Fibroblast of mammary gland (primary cell): ENCODE measurements around the gene DEFB131B.

Source experiments
- DNase-seq: peaks from one replicate; pipeline ENCODE4 v3.0.0-alpha.2; 2010; ENCODE audit warnings: low read depth
- H3K4me3 ChIP-seq: 2 replicates; pipeline ENCODE4 v1.5.1; 2011; ENCODE audit warnings: low read depth, mild to moderate bottlenecking, low read length, moderate library complexity; ENCODE audit not compliant: control insufficient read depth
- TF ChIP-seq, protein P1 (sequence below): conservative IDR thresholded peaks from 2 replicates; pipeline ENCODE4 v1.5.1; 2011; ENCODE audit warnings: low read depth, low read length, inconsistent platforms; ENCODE audit not compliant: control insufficient read depth, insufficient read depth

The DEFB131B gene

GRCh38 chr11:71917646-71918140, 39.4 kb downstream of the DEFB131B start:
- no peak overlapping the region for H3K4me3 ChIP-seq
- DNase-seq, result no peak

GRCh38 chr11:71927820-71928736, 49.8 kb downstream of the DEFB131B start, which contains the start of gene XNDC1N:
XNDC1N (minus strand) TSS chr11:71928594; CDS start chr11:71923353, 5,241 bp downstream.
- DNase-seq, result peak; percentile 85
- peak within 1 kb of the TSS; percentile 100 for H3K4me3 ChIP-seq
- TF ChIP-seq, protein P1, sequence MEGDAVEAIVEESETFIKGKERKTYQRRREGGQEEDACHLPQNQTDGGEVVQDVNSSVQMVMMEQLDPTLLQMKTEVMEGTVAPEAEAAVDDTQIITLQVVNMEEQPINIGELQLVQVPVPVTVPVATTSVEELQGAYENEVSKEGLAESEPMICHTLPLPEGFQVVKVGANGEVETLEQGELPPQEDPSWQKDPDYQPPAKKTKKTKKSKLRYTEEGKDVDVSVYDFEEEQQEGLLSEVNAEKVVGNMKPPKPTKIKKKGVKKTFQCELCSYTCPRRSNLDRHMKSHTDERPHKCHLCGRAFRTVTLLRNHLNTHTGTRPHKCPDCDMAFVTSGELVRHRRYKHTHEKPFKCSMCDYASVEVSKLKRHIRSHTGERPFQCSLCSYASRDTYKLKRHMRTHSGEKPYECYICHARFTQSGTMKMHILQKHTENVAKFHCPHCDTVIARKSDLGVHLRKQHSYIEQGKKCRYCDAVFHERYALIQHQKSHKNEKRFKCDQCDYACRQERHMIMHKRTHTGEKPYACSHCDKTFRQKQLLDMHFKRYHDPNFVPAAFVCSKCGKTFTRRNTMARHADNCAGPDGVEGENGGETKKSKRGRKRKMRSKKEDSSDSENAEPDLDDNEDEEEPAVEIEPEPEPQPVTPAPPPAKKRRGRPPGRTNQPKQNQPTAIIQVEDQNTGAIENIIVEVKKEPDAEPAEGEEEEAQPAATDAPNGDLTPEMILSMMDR, result no peak

More at GRCh38 chr11:71917646-71918140, 39.4 kb downstream of the DEFB131B start:
- TF ChIP-seq, protein P1, result no peak

- TF ChIP-seq, protein P1, result no peak
- DNase-seq, result peak; percentile 90
- H3K4me3 ChIP-seq, result peak within 1 kb of the TSS; percentile 100
Measured at GRCh38 chr11:71928737-71929443, 50.6 kb downstream of the DEFB131B start, which contains the start of gene RNF121. RNF121 (plus strand) TSS chr11:71929046; CDS start chr11:71929062, 16 bp downstream.

- DNase-seq, result no peak
Measured at GRCh38 chr11:71929491-71929890, 51.2 kb downstream of the DEFB131B start.

GRCh38 chr11:71930556-71931244, 52.4 kb downstream of the DEFB131B start:
- H3K4me3 ChIP-seq, result no peak overlapping the region
- TF ChIP-seq, protein P1, result no peak
- DNase-seq, result no peak

More at GRCh38 chr11:71929491-71929890, 51.2 kb downstream of the DEFB131B start:
- TF ChIP-seq, protein P1, result no peak
- H3K4me3 ChIP-seq, result peak overlapping the region; percentile 100

- H3K4me3 ChIP-seq, result no peak overlapping the region
- TF ChIP-seq, protein P1, result no peak
- DNase-seq, result no peak
Measured at GRCh38 chr11:71931245-71931602, 53.0 kb downstream of the DEFB131B start.
